CD14-positive monocyte (primary cell): ENCODE measurements around the gene FCRLA. TPM values are rescaled to one million over a fixed set of nuclear protein-coding genes. Genes with fewer than 3 reads are reported as not detected.

ENCODE experiments used
- polyA plus RNA-seq, 3 donors: library from polyadenylated mRNA; depleted of rRNA in 1 of 3; unstranded in 2 of 3; stranded (reverse) in 1 of 3; fragments of 300-500 nt in 2 of 3; fragments of >200 nt in 1 of 3; fragmentation: Illumina TruSeq in 2 of 3; gene quantifications; 1 replicate in 2 of 3; 2 replicates in 1 of 3; pipeline ENCODE4 v1.2.3, GENCODE V29; 2012 to 2021
- small RNA-seq: library from RNA; depleted of rRNA; stranded (forward); fragments of <200 nt; gene quantifications from one replicate; pipeline ENCODE3, GENCODE V24; 2012; ENCODE audit warnings: low read depth; ENCODE audit not compliant: insufficient read length

Gene FCRLA
- polyA plus RNA-seq, 3 donors = 0.28 to 0.51 (median 0.39) TPM

Small RNAs within 50 kb of the gene (small RNA-seq; reads per million reads assigned to genes)
- not detected for gene RF00019
- gene RN7SL466P = not detected

Other genes with a start within 250 kb of the FCRLA start
- 100 to 1,000 TPM; 281 to 588 (median 397) TPM for gene FCGR2A, start 201.8 kb upstream of the FCRLA start, polyA plus RNA-seq
- gene HSPA6, start 182.7 kb upstream of the FCRLA start, polyA plus RNA-seq = 10 to 100 TPM in 2 of 3 donors, 1 to 10 TPM in 1; 3.4 to 37.5 (median 19.3) TPM
- gene FCGR3A, start 157.4 kb upstream of the FCRLA start, polyA plus RNA-seq = 100 to 1,000 TPM in 2 of 3 donors, 10 to 100 TPM in 1; 35.9 to 138 (median 131) TPM
- gene FCGR3B, start 76.1 kb upstream of the FCRLA start, polyA plus RNA-seq = 1 to 10 TPM in 2 of 3 donors, under 1 TPM in 1; 0.53 to 7.5 (median 1.3) TPM
- gene FCGR2B, start 44.1 kb upstream of the FCRLA start, polyA plus RNA-seq = 10 to 100 TPM; 12.1 to 41.5 (median 24.9) TPM
- under 1 TPM; 0.36 to 0.44 (median 0.39) TPM for gene FCRLB, start 14.3 kb downstream of the FCRLA start, polyA plus RNA-seq
- 10 to 100 TPM; 19.0 to 32.0 (median 30.5) TPM for gene DUSP12, start 42.6 kb downstream of the FCRLA start, polyA plus RNA-seq
- 10 to 100 TPM; 13.4 to 25.6 (median 22.2) TPM for gene ATF6, start 59.1 kb downstream of the FCRLA start, polyA plus RNA-seq